SHP77 (cell line): ENCODE measurements around the gene DNAH11.
"Not testable (repeated sequence)": the region's sequence is repeated elsewhere in the genome, so short reads cannot be mapped to it uniquely, and the experiment has no call there.

Experiments
- DNase-seq, 2 experiments: peaks; one replicate each; lab custom pipeline; 2025; lab: John Stamatoyannopoulos, UW

DNAH11 gene

GRCh38 chr7:21778953-21779352, 236.1 kb downstream of the DNAH11 start:
- DNase-seq: no peak

GRCh38 chr7:21782996-21783395, 240.2 kb downstream of the DNAH11 start:
- no peak for DNase-seq

GRCh38 chr7:21784989-21785388, 242.2 kb downstream of the DNAH11 start:
- DNase-seq: no peak

- no peak for DNase-seq
Observed at GRCh38 chr7:21805791-21806190, 263.0 kb downstream of the DNAH11 start.

- DNase-seq: no peak
Observed at GRCh38 chr7:21806388-21806787, 263.5 kb downstream of the DNAH11 start.

GRCh38 chr7:21819048-21819447, 276.2 kb downstream of the DNAH11 start:
- no peak for DNase-seq

- DNase-seq: no peak
Observed at GRCh38 chr7:21828841-21829240, 286.0 kb downstream of the DNAH11 start.

- no peak for DNase-seq
Observed at GRCh38 chr7:21829731-21830130, 286.9 kb downstream of the DNAH11 start.

GRCh38 chr7:21844742-21845141, 301.9 kb downstream of the DNAH11 start:
- no peak for DNase-seq

- DNase-seq: no peak
Observed at GRCh38 chr7:21850531-21851285, 307.9 kb downstream of the DNAH11 start.

GRCh38 chr7:21851559-21851967, 308.7 kb downstream of the DNAH11 start:
- no peak for DNase-seq

- not testable (repeated sequence) for DNase-seq
Observed at GRCh38 chr7:21865631-21866204, 322.9 kb downstream of the DNAH11 start.

- no peak for DNase-seq
Observed at GRCh38 chr7:21866731-21867130, 323.9 kb downstream of the DNAH11 start.

GRCh38 chr7:21867226-21867625, 324.4 kb downstream of the DNAH11 start:
- DNase-seq: no peak

GRCh38 chr7:21867816-21868575, 325.2 kb downstream of the DNAH11 start:
- no peak for DNase-seq

GRCh38 chr7:21868576-21868850, 325.7 kb downstream of the DNAH11 start:
- no peak for DNase-seq

- no peak for DNase-seq
Observed at GRCh38 chr7:21869785-21870402, 327.1 kb downstream of the DNAH11 start.

GRCh38 chr7:21883069-21883468, 340.2 kb downstream of the DNAH11 start:
- no peak for DNase-seq

GRCh38 chr7:21883501-21883900, 340.7 kb downstream of the DNAH11 start:
- DNase-seq: not testable (repeated sequence)

- DNase-seq: no peak
Observed at GRCh38 chr7:21884496-21884895, 341.7 kb downstream of the DNAH11 start.

GRCh38 chr7:21886396-21886795, 343.6 kb downstream of the DNAH11 start:
- no peak for DNase-seq

GRCh38 chr7:21887353-21887752, 344.5 kb downstream of the DNAH11 start:
- DNase-seq: no peak

GRCh38 chr7:21887779-21888178, 344.9 kb downstream of the DNAH11 start:
- no peak for DNase-seq
